H1 (cell line): Measurements from ENCODE around the gene FAM131A. TPM values are rescaled to one million over a fixed set of nuclear protein-coding genes. Genes with fewer than 3 reads are reported as not detected.

Source experiments
- CTCF ChIA-PET: fragments of 300-600 bp; sonication (Branson Sonifier 250); formaldehyde crosslinking; loops from one replicate; lab custom pipeline; 2021; ENCODE audit not compliant: partially characterized antibody; lab: Charles Lee
- POLR2A ChIA-PET: fragments of 300-600 bp; sonication (Branson Sonifier 250); formaldehyde crosslinking; loops from one replicate; lab custom pipeline; 2021; ENCODE audit warnings: inconsistent platforms; ENCODE audit not compliant: partially characterized antibody; lab: Charles Lee
- DNase-seq, 2 experiments: peaks; one replicate each; pipeline versions ENCODE4 v3.0.0 to v3.0.0-alpha.2; 2010 to 2022; ENCODE audit warnings: low spot score in 2 of 2, low read depth in 1 of 2, mixed read lengths in 1 of 2
- FAIRE-seq: peaks from 2 replicates; lab custom pipeline; 2011; peaks lifted over from hg19 to GRCh38; lab: Jason Lieb, UNC
- H2AFZ ChIP-seq: 2 replicates; pipeline ENCODE4 v1.8.1; 2012; ENCODE audit warnings: low read length, inconsistent platforms
- H2AK5ac ChIP-seq: 2 replicates; pipeline ENCODE4 v1.6.1; 2013; ENCODE audit warnings: low read depth, low read length
- H2BK120ac ChIP-seq: replicated peaks from 2 replicates; pipeline ENCODE3; 2013; ENCODE audit warnings: low read depth, low read length, inconsistent platforms
- H2BK12ac ChIP-seq: 2 replicates; pipeline ENCODE4 v1.6.1; 2013; ENCODE audit warnings: low read depth, low read length
- H2BK15ac ChIP-seq: 2 replicates; pipeline ENCODE4 v1.6.1; 2013; ENCODE audit warnings: low read length
- H2BK20ac ChIP-seq: 2 replicates; pipeline ENCODE4 v1.6.1; 2013; ENCODE audit warnings: low read length
- H2BK5ac ChIP-seq: 2 replicates; pipeline ENCODE4 v1.6.1; 2013; ENCODE audit warnings: low read depth, low read length
- H3K14ac ChIP-seq: 2 replicates; pipeline ENCODE4 v1.6.1; 2013; ENCODE audit warnings: inconsistent platforms; ENCODE audit not compliant: insufficient read length
- H3K18ac ChIP-seq: 2 replicates; pipeline ENCODE4 v1.6.1; 2013; ENCODE audit warnings: low read length; ENCODE audit errors: extremely low read depth
- H3K23ac ChIP-seq: 2 replicates; pipeline ENCODE4 v1.6.1; 2013; ENCODE audit warnings: inconsistent platforms; ENCODE audit not compliant: insufficient read length
- H3K23me2 ChIP-seq: 2 replicates; pipeline ENCODE4 v1.6.1; 2013; ENCODE audit warnings: low read depth, low read length
- H3K27ac ChIP-seq: 2 replicates; pipeline ENCODE4 v1.6.1; 2011; ENCODE audit warnings: low read depth, low read length, inconsistent platforms
- H3K27me3 ChIP-seq, 4 experiments: replicated peaks in 1 of 4; 1 replicate in 1 of 4; 2 replicates in 3 of 4; pipeline versions ENCODE4 v1.6.1 to v1.8.1; 2011 to 2013; ENCODE audit warnings: low read length in 3 of 4, mild to moderate bottlenecking in 3 of 4, inconsistent platforms in 2 of 4, mixed read lengths in 2 of 4, moderate library complexity in 1 of 4; ENCODE audit not compliant: control insufficient read depth in 3 of 4, insufficient read depth in 3 of 4; ENCODE audit errors: extremely low read depth in 1 of 4
- H3K36me3 ChIP-seq, 4 experiments: 2 replicates each; pipeline versions ENCODE4 v1.6.1 to v1.8.1; 2011 to 2013; ENCODE audit warnings: mild to moderate bottlenecking in 4 of 4, low read length in 3 of 4, moderate library complexity in 2 of 4, control low read depth in 1 of 4, inconsistent platforms in 1 of 4; ENCODE audit not compliant: insufficient read depth in 4 of 4, control insufficient read depth in 2 of 4
- H3K4ac ChIP-seq: replicated peaks from 2 replicates; pipeline ENCODE3; 2013; ENCODE audit warnings: low read length, low read depth, mixed read lengths, inconsistent platforms; ENCODE audit not compliant: insufficient read length
- H3K4me1 ChIP-seq, 4 experiments: replicated peaks in 1 of 4; 1 replicate in 1 of 4; 2 replicates in 3 of 4; pipeline versions ENCODE4 v1.6.1 to v1.8.1; 2011 to 2013; ENCODE audit warnings: low read length in 3 of 4, inconsistent platforms in 2 of 4, mixed read lengths in 1 of 4; ENCODE audit not compliant: insufficient read depth in 4 of 4, control insufficient read depth in 3 of 4
- H3K4me2 ChIP-seq, 2 experiments: 2 replicates each; pipeline versions ENCODE4 v1.6.1 to v1.8.1; 2011 to 2013; ENCODE audit warnings: low read depth in 2 of 2, low read length in 2 of 2, control low read depth in 1 of 2, inconsistent platforms in 1 of 2, mild to moderate bottlenecking in 1 of 2; ENCODE audit not compliant: insufficient read depth in 1 of 2
- H3K4me3 ChIP-seq, 4 experiments: fragments of 200-600, 300-600 bp in 1 of 4; sonication (generic), shearing (Covaris generic), sonication (Bioruptor Twin) in 1 of 4; 2 replicates each; pipeline versions ENCODE4 v1.5.1 to v1.8.1; 2011 to 2016; ENCODE audit warnings: low read length in 4 of 4, low read depth in 3 of 4, control low read depth in 2 of 4, inconsistent platforms in 2 of 4, mild to moderate bottlenecking in 2 of 4, mixed read lengths in 1 of 4, moderate library complexity in 1 of 4; ENCODE audit not compliant: insufficient read depth in 2 of 4; ENCODE audit errors: extremely low read depth in 1 of 4
- H3K56ac ChIP-seq: replicated peaks from 2 replicates; pipeline ENCODE3; 2013; ENCODE audit warnings: low read depth, mild to moderate bottlenecking, mixed read lengths, low read length, inconsistent platforms; ENCODE audit not compliant: insufficient read length
- H3K79me1 ChIP-seq: 2 replicates; pipeline ENCODE4 v1.6.1; 2013; ENCODE audit warnings: low read depth, low read length, control low read depth
- H3K79me2 ChIP-seq, 2 experiments: 2 replicates each; pipeline versions ENCODE4 v1.6.1 to v1.8.1; 2012 to 2013; ENCODE audit warnings: low read length in 2 of 2, mild to moderate bottlenecking in 2 of 2, inconsistent platforms in 1 of 2; ENCODE audit not compliant: insufficient read depth in 2 of 2, control insufficient read depth in 1 of 2
- H3K9ac ChIP-seq, 4 experiments: replicated peaks in 1 of 4; 1 replicate in 1 of 4; 2 replicates in 3 of 4; pipeline versions ENCODE4 v1.6.1 to v1.8.1; 2011 to 2013; ENCODE audit warnings: low read depth in 3 of 4, low read length in 3 of 4, control low read depth in 2 of 4, mild to moderate bottlenecking in 2 of 4, moderate library complexity in 2 of 4, inconsistent platforms in 1 of 4; ENCODE audit errors: extremely low read depth in 1 of 4
- H3K9me3 ChIP-seq, 2 experiments: 2 replicates each; pipeline versions ENCODE4 v1.6.1 to v1.8.1; 2012 to 2013; ENCODE audit warnings: mild to moderate bottlenecking in 2 of 2, moderate library complexity in 2 of 2, control low read depth in 1 of 2, inconsistent platforms in 1 of 2, low read depth in 1 of 2, low read length in 1 of 2, mixed read lengths in 1 of 2; ENCODE audit not compliant: insufficient read depth in 2 of 2
- H4K20me1 ChIP-seq, 2 experiments: replicated peaks in 1 of 2; 2 replicates each; pipeline versions ENCODE3 to v1.8.1; 2011 to 2013; ENCODE audit warnings: inconsistent platforms in 2 of 2, low read length in 2 of 2, mild to moderate bottlenecking in 1 of 2; ENCODE audit not compliant: insufficient read depth in 2 of 2, control insufficient read depth in 1 of 2
- H4K5ac ChIP-seq: 2 replicates; pipeline ENCODE4 v1.6.1; 2013; ENCODE audit warnings: low read length, low read depth, mixed read lengths, inconsistent platforms; ENCODE audit not compliant: insufficient read length
- H4K8ac ChIP-seq: 2 replicates; pipeline ENCODE4 v1.8.0; 2013; ENCODE audit warnings: mild to moderate bottlenecking, moderate library complexity, low read length, inconsistent platforms; ENCODE audit not compliant: insufficient read depth; ENCODE audit errors: extremely low read depth
- H4K91ac ChIP-seq: replicated peaks from 2 replicates; pipeline ENCODE3; 2013; ENCODE audit warnings: low read length, mixed read lengths, inconsistent platforms; ENCODE audit not compliant: insufficient read length
- BACH1 ChIP-seq: IDR thresholded peaks from 2 replicates; pipeline ENCODE4 v1.6.1; 2012; ENCODE audit warnings: low read length, improper control_type of control experiment
- BRCA1 ChIP-seq: IDR thresholded peaks from 2 replicates; pipeline ENCODE4 v1.6.1; 2012; ENCODE audit warnings: low read depth, low read length, improper control_type of control experiment
- CBX5 ChIP-seq: fragments of 300-800, 300-1000 bp; sonication (generic); IDR thresholded peaks from 2 replicates; pipeline ENCODE4 v1.7.1; 2016; ENCODE audit warnings: antibody characterized with exemption, low read length, low read depth
- CEBPB ChIP-seq: IDR thresholded peaks from 2 replicates; pipeline ENCODE4 v1.6.1; 2012; ENCODE audit warnings: low read depth, low read length
- KDM1A ChIP-seq: fragments of 200-600, 300-600 bp; sonication (generic); IDR thresholded peaks from 2 replicates; pipeline ENCODE4 v1.7.1; 2016; ENCODE audit warnings: mild to moderate bottlenecking, low read length, borderline replicate concordance
- KDM4A ChIP-seq: IDR thresholded peaks from one replicate; pipeline ENCODE4 v1.7.1; 2012; ENCODE audit warnings: low read depth, mild to moderate bottlenecking, moderate library complexity, low read length, inconsistent platforms; ENCODE audit not compliant: severe bottlenecking
- POU5F1 ChIP-seq: IDR thresholded peaks from 2 replicates; pipeline ENCODE4 v1.6.1; 2011; ENCODE audit warnings: low read depth, mild to moderate bottlenecking, low read length, moderate library complexity
- RBBP5 ChIP-seq: IDR thresholded peaks from 2 replicates; pipeline ENCODE4 v1.7.1; 2012; ENCODE audit warnings: low read depth, mild to moderate bottlenecking, inconsistent platforms, low read length, moderate library complexity, borderline replicate concordance
- SP2 ChIP-seq: IDR thresholded peaks from 2 replicates; pipeline ENCODE4 v1.6.1; 2012; ENCODE audit warnings: mild to moderate bottlenecking, low read length, inconsistent platforms
- SUZ12 ChIP-seq: fragments of 200-600 bp; sonication (generic); IDR thresholded peaks from 2 replicates; pipeline ENCODE4 v1.6.1; 2012; ENCODE audit warnings: mild to moderate bottlenecking, inconsistent platforms, low read length, moderate library complexity, mixed read lengths
- WGBS, 2 experiments: shearing (Covaris generic) in 1 of 2; methylation state at CpG; one replicate each; pipeline versions ENCODE4 v1.1.6 to v1.1.7; 2013 to 2015; ENCODE audit warnings: low lambda C conversion rate in 2 of 2, mixed read lengths in 2 of 2, inconsistent platforms in 1 of 2, low coverage in 1 of 2, missing lambda C conversion rate in 1 of 2; ENCODE audit not compliant: insufficient replicate concordance in 2 of 2, insufficient coverage in 1 of 2, insufficient read length in 1 of 2; ENCODE audit errors: extremely low coverage in 1 of 2, missing lambda C conversion rate in 1 of 2; 5-methylcytosine and 5-hydroxymethylcytosine counted together
- polyA plus RNA-seq, 7 experiments: library from polyadenylated mRNA; depleted of rRNA in 3 of 7; stranded (reverse) in 5 of 7; unstranded in 2 of 7; fragments of >200 nt in 5 of 7; fragments of 200-250 nt in 2 of 7; gene quantifications; 1 replicate in 5 of 7; 2 replicates in 1 of 7; 4 replicates in 1 of 7; pipeline versions ENCODE4 v1.2.1 to v1.2.3, GENCODE V29; 2011 to 2013; ENCODE audit warnings: missing spikeins in 2 of 7, mixed read lengths in 2 of 7
- total RNA-seq: library from RNA; stranded (reverse); fragmentation: NEBNext Ultra II Directional; extraction: Animal tissue kit (Norgen Biotek cat#: 25700); gene quantifications from 2 replicates; pipeline ENCODE4 v1.2.1, GENCODE V29; 2021
- TF ChIP-seq, protein P1 (sequence below): IDR thresholded peaks from 2 replicates; pipeline ENCODE4 v1.6.1; 2012; ENCODE audit warnings: low read length, inconsistent platforms

FAM131A gene
- total and polyA plus RNA-seq, 2 of the 8 experiments (the other 6 are each of a cell fraction or from before 2014, with no cell fraction given): 16.0 to 21.9 TPM

DNA sequence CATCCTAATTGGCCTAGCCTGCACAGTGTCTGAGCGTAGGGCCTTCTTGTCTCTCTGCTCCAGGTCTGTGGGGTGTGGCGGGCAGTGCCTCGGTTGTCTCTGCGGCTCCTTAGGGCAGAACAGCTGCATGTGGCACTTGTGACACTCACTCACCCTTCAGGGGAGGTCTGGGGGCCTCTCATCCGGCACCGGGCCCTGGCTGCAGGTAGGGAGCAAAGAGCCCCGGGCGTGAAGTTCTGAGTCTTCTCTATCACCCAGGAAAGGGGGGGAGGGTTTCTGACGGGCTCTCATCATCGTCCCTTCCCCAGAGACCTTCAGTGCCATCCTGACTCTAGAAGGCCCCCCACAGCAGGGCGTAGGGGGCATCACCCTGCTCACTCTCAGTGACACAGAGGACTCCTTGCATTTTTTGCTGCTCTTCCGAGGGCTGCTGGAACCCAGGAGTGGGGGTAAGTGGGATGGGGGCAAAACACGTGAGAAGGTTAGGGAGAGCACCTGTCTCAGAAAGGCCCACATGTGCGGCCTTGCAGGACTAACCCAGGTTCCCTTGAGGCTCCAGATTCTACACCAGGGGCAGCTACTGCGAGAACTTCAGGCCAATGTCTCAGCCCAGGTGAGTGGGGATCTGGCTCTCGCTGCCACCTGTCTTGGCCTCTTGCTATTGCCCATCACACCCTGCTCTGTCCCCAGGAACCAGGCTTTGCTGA is 45.1 kb downstream of the FAM131A start:
- H4K91ac ChIP-seq: no peak overlapping the region
- no peaks in the 10 kb centered on the region for H3K9me3 ChIP-seq
- no peak overlapping the region for H3K9ac ChIP-seq
- H2BK120ac ChIP-seq: no peak overlapping the region
- no peak overlapping the region for H3K27ac ChIP-seq
- H3K23me2 ChIP-seq: peaks cover 15% of the 10 kb centered on the region; the same call in 1 of the 2 replicates
- FAIRE-seq (no peak), DNase-seq (no peak)
- H3K23ac ChIP-seq: no peak overlapping the region
- H3K36me3 ChIP-seq: no peaks in the 10 kb centered on the region
- no peak overlapping the region for H3K14ac ChIP-seq
- H4K20me1 ChIP-seq: peaks cover 2 to 9% of the 10 kb centered on the region in 2 experiments
- 0 out of 2 replicates have a peak overlapping the region, but pooled peaks have one; percentile 48 for H2AK5ac ChIP-seq
- H3K18ac ChIP-seq: peak overlapping the region; percentile 19; the same call in 1 of the 2 replicates
- H3K4me2 ChIP-seq: no peak overlapping the region; a peak in 1 of 4 replicates
- peaks cover 31 to 55% (median 49%) of the 10 kb centered on the region in 4 experiments for H3K27me3 ChIP-seq
- ChIA-PET POLR2A (interaction anchor here (1.7 kb wide), 1 partner anchor 45 kb away, joined by 4 read pairs; the partner anchor contains the start of gene FAM131A), CTCF (interaction anchor here (1.0 to 8.3 kb wide), 7 partner anchors 9 to 175 kb away, joined by 3 to 78 read pairs (median 5); no protein-coding TSS in a partner anchor)
- peaks cover 0 to 31% (median 22%) of the 10 kb centered on the region in 4 experiments; a peak in 6 of 7 replicates for H3K4me1 ChIP-seq
- no peak overlapping the region for H2AFZ ChIP-seq
- H2BK12ac ChIP-seq: no peak overlapping the region
- no peak overlapping the region for H3K56ac ChIP-seq
- H3K79me1 ChIP-seq: no peaks in the 10 kb centered on the region
- 0 out of 2 replicates have a peak overlapping the region, but pooled peaks have one; percentile 46 for H2BK15ac ChIP-seq
- H2BK20ac ChIP-seq: no peak overlapping the region
- H2BK5ac ChIP-seq: no peak overlapping the region
- no peak overlapping the region for H3K4me3 ChIP-seq
- no peaks in the 10 kb centered on the region for H3K79me2 ChIP-seq
- no peak overlapping the region for H3K4ac ChIP-seq
- 90% methylated on average over 16 of the region's 16 CpGs; no CpG with 5 or more reads in 1 of the 2 experiments for WGBS, 2 experiments
- no peak overlapping the region for H4K8ac ChIP-seq
- no peak overlapping the region for H4K5ac ChIP-seq
- TF ChIP-seq BACH1: no peak
- no peak for TF ChIP-seq SUZ12
- no peak for TF ChIP-seq RBBP5
- no peak for TF ChIP-seq SP2
- no peak for TF ChIP-seq KDM1A
- no peak for TF ChIP-seq BRCA1
- no peak for TF ChIP-seq KDM4A
- TF ChIP-seq CEBPB: no peak
- no peak for TF ChIP-seq POU5F1
- TF ChIP-seq, protein P1, sequence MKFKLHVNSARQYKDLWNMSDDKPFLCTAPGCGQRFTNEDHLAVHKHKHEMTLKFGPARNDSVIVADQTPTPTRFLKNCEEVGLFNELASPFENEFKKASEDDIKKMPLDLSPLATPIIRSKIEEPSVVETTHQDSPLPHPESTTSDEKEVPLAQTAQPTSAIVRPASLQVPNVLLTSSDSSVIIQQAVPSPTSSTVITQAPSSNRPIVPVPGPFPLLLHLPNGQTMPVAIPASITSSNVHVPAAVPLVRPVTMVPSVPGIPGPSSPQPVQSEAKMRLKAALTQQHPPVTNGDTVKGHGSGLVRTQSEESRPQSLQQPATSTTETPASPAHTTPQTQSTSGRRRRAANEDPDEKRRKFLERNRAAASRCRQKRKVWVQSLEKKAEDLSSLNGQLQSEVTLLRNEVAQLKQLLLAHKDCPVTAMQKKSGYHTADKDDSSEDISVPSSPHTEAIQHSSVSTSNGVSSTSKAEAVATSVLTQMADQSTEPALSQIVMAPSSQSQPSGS: no peak
- TF ChIP-seq CBX5: no peak
